Neutrophil (primary cell): ENCODE measurements around the gene HSPBAP1.

Experiments
- H3K27ac ChIP-seq: fragments of 200-600 bp; sonication (generic); 2 replicates; pipeline ENCODE4 v1.5.1; 2016; ENCODE audit warnings: mild to moderate bottlenecking, moderate library complexity
- H3K27me3 ChIP-seq: fragments of 200-600 bp; sonication (generic); 2 replicates; pipeline ENCODE4 v1.6.0; 2016; ENCODE audit warnings: mild to moderate bottlenecking
- H3K36me3 ChIP-seq: fragments of 200-600 bp; sonication (generic); 2 replicates; pipeline ENCODE4 v1.5.1; 2017
- H3K4me1 ChIP-seq, 2 experiments: fragments of 200-600 bp in 1 of 2; sonication (generic) in 1 of 2; 1 replicate in 1 of 2; 2 replicates in 1 of 2; pipeline versions ENCODE4 v1.5.1 to v1.6.1; 2013 to 2016; ENCODE audit warnings: low read depth in 1 of 2, low read length in 1 of 2, mild to moderate bottlenecking in 1 of 2, moderate library complexity in 1 of 2; ENCODE audit not compliant: control insufficient read depth in 1 of 2, insufficient read depth in 1 of 2
- H3K4me3 ChIP-seq, 2 experiments: fragments of 200-600 bp in 1 of 2; sonication (generic) in 1 of 2; 1 replicate in 1 of 2; 2 replicates in 1 of 2; pipeline ENCODE4 v1.5.1; 2013 to 2016; ENCODE audit warnings: low read depth in 1 of 2, low read length in 1 of 2, mild to moderate bottlenecking in 1 of 2, moderate library complexity in 1 of 2
- H3K9me3 ChIP-seq: fragments of 200-600 bp; sonication (generic); 2 replicates; pipeline ENCODE4 v1.5.1; 2016
- TF ChIP-seq, protein P1 (sequence below): fragments of 200-600 bp; sonication (generic); IDR thresholded peaks from 2 replicates; pipeline ENCODE4 v1.5.1; 2016; ENCODE audit warnings: antibody characterized with exemption

Gene HSPBAP1

DNA sequence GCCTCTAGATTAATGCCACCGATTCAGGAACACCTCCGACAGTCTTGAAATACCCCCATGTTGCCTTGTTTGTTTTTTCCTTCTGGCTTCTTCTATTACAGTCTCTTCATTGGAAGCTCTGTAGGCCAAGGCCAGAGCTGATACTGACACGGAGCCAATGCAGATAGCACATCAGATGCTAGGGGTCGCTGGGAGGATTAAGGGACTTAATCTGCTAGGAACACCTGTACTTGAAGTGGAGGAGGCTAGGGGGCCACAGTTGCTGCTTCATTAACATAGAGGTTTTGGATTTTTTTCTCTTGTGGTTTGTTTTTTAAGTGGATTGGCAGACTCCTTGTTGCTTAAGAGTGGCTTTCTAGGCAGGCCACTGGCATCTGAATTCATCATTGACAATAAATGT, 63.4 kb downstream of the HSPBAP1 start:
- no peaks in the 10 kb centered on the region for H3K9me3 ChIP-seq
- H3K27ac ChIP-seq, result no peak overlapping the region
- H3K4me1 ChIP-seq, result no peaks in the 10 kb centered on the region
- TF ChIP-seq, protein P1, sequence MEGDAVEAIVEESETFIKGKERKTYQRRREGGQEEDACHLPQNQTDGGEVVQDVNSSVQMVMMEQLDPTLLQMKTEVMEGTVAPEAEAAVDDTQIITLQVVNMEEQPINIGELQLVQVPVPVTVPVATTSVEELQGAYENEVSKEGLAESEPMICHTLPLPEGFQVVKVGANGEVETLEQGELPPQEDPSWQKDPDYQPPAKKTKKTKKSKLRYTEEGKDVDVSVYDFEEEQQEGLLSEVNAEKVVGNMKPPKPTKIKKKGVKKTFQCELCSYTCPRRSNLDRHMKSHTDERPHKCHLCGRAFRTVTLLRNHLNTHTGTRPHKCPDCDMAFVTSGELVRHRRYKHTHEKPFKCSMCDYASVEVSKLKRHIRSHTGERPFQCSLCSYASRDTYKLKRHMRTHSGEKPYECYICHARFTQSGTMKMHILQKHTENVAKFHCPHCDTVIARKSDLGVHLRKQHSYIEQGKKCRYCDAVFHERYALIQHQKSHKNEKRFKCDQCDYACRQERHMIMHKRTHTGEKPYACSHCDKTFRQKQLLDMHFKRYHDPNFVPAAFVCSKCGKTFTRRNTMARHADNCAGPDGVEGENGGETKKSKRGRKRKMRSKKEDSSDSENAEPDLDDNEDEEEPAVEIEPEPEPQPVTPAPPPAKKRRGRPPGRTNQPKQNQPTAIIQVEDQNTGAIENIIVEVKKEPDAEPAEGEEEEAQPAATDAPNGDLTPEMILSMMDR, result no peak
- H3K36me3 ChIP-seq, result peaks cover 33% of the 10 kb centered on the region
- H3K4me3 ChIP-seq, result no peak overlapping the region
- H3K27me3 ChIP-seq, result no peaks in the 10 kb centered on the region

DNA sequence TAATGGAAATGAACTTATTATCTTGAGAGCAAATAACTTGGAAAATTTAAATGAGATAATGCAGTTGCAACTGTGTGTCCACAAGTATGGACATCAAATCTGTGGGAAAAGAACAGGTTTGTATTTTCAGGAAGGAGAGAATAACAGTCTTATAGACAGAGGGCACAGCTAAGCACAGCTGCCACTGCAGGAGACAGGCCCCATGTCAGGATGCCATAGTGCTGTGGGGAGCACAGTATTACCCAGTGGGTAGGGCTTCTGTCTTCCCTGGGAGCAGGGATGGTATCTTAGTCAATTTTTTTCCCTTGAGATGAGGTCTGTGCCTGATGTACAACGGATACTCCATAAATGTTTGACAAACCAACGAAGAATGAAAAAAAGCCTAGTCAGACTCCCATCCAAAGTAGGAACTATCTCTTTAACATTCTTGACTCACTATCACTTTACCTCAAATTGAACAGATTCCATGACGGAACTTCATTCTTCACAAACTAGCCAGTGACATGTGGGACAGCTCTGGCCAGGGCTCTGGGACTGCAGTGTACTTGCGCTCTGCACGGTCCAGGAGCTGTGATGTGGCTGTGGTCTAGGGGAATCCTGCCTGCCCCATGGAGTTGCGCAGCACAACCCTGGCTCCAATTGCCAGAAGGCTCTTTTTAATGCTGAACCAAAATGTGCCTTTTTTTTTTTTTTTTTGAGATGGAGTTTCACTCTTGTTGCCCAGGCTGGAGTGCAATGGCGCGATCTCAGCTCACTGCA, 64.7 kb downstream of the HSPBAP1 start:
- Histone ChIP-seq H3K27ac (no peak overlapping the region), H3K4me1 (no peaks in the 10 kb centered on the region), H3K27me3 (no peaks in the 10 kb centered on the region), H3K9me3 (no peaks in the 10 kb centered on the region), H3K4me3 (no peak overlapping the region), H3K36me3 (peaks cover 33% of the 10 kb centered on the region)
- TF ChIP-seq, protein P1, result no peak

DNA sequence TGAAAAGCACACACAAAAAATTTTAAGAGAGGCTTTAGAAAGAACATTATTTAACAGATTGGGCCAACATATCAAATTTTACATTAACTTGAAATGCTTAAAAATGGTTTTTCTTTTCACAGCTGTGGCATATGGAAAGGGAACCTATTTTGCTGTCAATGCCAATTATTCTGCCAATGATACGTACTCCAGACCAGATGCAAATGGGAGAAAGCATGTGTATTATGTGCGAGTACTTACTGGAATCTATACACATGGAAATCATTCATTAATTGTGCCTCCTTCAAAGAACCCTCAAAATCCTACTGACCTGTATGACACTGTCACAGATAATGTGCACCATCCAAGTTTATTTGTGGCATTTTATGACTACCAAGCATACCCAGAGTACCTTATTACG, 65.4 kb downstream of the HSPBAP1 start:
- no peak overlapping the region for H3K4me3 ChIP-seq
- no peaks in the 10 kb centered on the region for H3K9me3 ChIP-seq
- peaks cover 33% of the 10 kb centered on the region for H3K36me3 ChIP-seq
- no peaks in the 10 kb centered on the region for H3K4me1 ChIP-seq
- H3K27ac ChIP-seq, result no peak overlapping the region
- TF ChIP-seq, protein P1, result no peak
- no peaks in the 10 kb centered on the region for H3K27me3 ChIP-seq

DNA sequence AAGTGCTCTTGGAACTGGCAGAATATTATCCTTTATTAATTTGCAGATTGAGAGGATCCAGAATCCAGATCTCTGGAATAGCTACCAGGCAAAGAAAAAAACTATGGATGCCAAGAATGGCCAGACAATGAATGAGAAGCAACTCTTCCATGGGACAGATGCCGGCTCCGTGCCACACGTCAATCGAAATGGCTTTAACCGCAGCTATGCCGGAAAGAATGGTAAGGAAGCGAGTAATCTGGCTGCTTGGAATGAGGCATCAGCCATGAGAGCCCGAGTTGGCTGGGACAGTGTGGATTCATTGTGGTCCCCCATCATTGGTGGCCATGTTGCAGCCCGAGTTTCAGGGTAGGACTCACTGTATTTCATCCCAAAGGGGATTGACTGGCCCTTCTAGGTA, 65.9 kb downstream of the HSPBAP1 start:
- H3K9me3 ChIP-seq, result no peaks in the 10 kb centered on the region

DNA sequence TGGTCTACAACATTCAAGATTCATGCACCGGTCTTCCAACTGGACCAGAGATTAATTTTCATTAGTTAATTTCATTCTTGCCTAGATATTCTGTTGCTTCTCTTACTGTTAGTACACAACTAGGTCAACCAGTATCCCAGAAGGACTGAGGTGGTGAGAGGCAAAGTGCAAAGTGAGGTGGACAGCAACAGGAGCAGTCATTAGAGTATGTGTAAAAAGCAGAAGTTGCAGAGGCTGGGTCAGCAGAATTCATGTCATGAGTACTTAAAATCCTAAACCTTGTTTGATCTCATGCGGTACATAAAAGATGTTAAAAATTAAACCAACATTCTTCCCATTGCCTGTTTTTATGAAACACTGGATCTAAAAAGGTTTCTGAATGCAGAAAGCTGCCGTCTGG, 66.3 kb downstream of the HSPBAP1 start:
- Histone ChIP-seq H3K4me1 (no peaks in the 10 kb centered on the region), H3K27ac (no peak overlapping the region), H3K4me3 (no peak overlapping the region), H3K27me3 (no peaks in the 10 kb centered on the region), H3K9me3 (no peaks in the 10 kb centered on the region), H3K36me3 (peaks cover 36% of the 10 kb centered on the region)
- TF ChIP-seq, protein P1, result no peak

More for the DNA sequence above, 65.9 kb downstream of the HSPBAP1 start:
- TF ChIP-seq, protein P1, result no peak
- Histone ChIP-seq H3K4me1 (no peaks in the 10 kb centered on the region), H3K4me3 (no peak overlapping the region), H3K36me3 (peaks cover 33% of the 10 kb centered on the region), H3K27ac (no peak overlapping the region), H3K27me3 (no peaks in the 10 kb centered on the region)
